ENCODE results near the gene SLC6A13.
A peak's percentile ranks its signal among the peaks of the same experiment; 100 is the strongest.
"Not testable (repeated sequence)": the region's sequence is repeated elsewhere in the genome, so short reads cannot be mapped to it uniquely, and the experiment has no call there.

SLC6A13 gene

DNA sequence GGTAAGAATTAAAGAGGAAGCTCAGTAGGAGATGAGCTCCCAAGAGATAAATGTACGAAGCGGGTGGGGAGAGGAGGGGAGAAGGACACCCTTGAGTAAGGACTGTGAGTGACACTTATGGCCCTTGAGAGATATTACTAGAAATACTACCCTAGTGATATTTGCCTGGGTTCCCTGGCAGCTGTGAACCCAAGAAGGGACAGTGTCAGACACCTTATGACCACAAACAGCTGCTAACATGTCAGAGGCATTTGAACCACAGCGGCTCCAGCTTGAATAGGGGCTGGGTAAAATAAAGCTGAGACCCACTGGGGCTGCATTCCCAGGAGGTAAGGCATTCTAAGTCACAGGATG, 29.0 kb downstream of the SLC6A13 start:
- ATAC-seq = no peak

GRCh38 chr12:232731-233614, 29.7 kb downstream of the SLC6A13 start:
- ATAC-seq (no peak), DNase-seq (no peak)

More for the DNA sequence above, 29.0 kb downstream of the SLC6A13 start:
- DNase-seq = no peak

DNA sequence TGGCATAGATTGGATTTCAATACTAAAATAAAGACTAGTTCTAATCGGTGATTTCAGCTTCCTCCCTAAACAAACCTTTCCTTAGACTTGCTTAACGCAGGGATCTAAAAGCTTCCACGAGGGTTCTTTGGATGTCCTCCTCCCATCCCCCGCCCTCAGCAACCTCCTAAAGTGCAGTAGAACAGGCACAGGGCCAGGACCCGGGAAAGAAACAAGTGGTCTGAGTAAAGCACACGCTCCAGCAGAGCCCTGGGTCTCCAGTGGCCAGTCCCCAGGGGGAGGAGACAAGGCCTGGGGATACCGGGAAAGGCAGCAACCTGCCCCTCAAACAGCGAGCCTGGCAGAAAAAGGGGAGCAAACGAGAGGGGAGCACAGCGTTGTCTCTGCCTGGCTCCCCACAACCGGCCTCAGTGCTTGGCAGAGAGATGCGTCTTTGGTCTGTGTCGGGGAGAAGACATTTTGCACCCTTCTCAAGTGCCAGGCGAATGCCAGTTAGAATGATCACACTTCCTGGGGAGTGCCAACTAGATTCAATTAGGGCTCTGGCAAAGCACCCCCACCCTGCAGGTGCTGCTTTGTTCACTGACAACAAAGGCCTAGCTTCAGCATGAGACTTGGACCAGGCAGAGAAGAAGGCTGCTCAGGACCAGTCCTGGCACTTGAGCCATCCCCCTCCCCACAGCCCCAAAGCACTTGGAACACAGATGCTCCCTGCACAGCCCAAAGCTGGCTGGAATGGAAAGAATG, 31.5 kb downstream of the SLC6A13 start:
- DNase-seq (no peak), ATAC-seq (no peak)

GRCh38 chr12:229441-230191, 33.0 kb downstream of the SLC6A13 start:
- no peak for DNase-seq
- ATAC-seq = no peak

GRCh38 chr12:228846-229200, 33.8 kb downstream of the SLC6A13 start:
- ATAC-seq (no peak), DNase-seq (no peak)

GRCh38 chr12:227923-228845, 34.5 kb downstream of the SLC6A13 start:
- ATAC-seq = no peak
- DNase-seq = no peak

- ATAC-seq = no peak
- no peak for DNase-seq
These were observed 35.2 kb downstream of the SLC6A13 start for GRCh38 chr12:227286-227915.

DNA sequence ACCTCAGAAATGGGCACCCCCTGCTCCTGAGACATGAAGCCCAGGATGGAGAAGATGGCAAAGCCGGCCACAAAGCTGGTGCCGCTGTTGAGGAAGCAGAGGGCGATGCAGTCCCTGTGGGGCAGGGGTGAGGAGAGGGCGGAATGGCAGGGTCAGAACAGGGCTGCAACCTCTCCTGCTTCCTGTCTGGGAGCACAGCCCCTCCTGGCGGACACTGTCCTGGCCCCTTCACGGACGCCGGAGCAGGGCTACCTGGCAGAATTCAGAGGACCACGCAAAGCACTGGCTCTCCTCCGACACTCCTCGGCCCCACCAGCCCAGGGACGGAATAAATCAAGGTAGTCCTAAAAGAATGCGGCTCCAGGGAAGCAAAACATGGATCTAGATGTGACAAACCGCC, 36.2 kb downstream of the SLC6A13 start:
- ATAC-seq = no peak
- DNase-seq = no peak

GRCh38 chr12:225012-225411, 37.6 kb downstream of the SLC6A13 start:
- no peak for ATAC-seq
- no peak for DNase-seq

GRCh38 chr12:224330-224729, 38.3 kb downstream of the SLC6A13 start:
- ATAC-seq (no peak), DNase-seq (no peak)

DNA sequence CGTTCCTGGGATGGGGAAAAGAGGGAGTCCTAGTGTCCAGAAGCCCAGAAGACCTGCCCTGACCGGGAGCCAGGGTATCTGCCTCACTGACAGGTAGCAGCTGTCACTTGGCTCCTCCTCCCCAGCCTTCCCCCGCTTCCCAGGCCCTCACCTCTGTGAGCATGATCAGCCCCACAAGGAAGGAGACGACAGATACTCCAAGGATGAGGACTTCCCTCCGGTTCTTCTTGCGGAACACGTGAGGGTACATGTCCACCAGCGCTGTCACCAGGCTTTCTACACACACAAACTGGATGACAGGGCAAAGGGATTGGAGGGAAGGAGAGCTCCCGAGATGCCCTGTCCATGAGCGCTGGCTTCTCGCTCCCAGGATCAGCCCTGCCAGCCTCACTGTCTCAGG, 38.8 kb downstream of the SLC6A13 start:
- no peak for DNase-seq
- no peak for ATAC-seq

DNA sequence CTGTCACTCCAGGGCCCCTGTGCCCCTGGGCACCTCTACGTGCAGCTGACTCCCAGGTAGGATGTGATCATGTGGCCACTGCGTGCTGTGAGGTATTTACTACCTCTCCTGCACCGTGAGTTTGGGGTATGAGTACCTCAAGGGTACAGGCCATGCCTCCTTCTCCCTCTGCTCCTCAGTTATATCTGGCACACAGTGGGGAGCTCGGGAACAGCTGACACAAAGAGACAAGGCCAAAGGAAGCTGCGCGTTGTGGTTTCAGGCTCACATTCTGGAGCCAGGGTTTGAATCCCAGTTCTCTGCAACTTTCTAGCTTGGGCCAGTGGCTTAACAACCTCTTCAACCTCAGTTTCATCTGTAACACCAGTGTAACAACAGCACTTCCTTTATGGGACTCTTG, 40.9 kb downstream of the SLC6A13 start:
- DNase-seq (no peak), ATAC-seq (no peak)

DNA sequence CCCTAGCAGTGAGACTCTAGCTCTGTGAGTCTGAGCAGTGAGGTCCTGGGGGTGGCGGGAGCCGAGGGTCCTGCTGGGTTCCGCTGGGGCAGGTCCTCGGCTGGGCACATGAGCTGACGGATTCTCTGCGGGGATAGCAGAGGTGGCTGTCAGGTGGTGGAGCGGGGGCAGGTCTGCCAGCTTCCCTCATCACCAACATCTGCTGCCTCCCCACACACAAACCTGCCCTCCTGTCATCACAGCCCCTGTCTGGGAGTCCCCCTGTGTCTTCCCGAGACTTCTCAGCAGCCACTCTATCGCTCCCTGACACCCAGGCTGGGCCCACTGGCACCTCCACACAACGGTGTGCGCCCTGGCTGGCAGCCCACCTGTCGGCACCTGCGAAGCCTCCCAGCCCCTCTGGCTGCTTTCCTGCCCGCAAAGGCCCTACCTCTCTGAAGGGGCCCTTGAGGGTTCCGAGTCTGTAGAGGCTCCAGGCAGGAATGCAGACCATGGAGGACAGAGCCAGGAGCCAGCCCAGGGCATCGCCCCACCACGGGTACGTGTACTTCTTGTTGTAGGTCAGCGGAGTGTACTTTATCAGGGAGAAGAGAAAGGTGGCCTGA, 41.6 kb downstream of the SLC6A13 start:
- ATAC-seq = no peak

GRCh38 chr12:220491-220890, 42.1 kb downstream of the SLC6A13 start:
- ATAC-seq (no peak), DNase-seq (no peak)

More for the DNA sequence above, 41.6 kb downstream of the SLC6A13 start:
- no peak for DNase-seq

- ATAC-seq = peak; percentile 93
- DNase-seq = peak; percentile 81
These were observed 42.7 kb downstream of the SLC6A13 start for GRCh38 chr12:219891-220352.

GRCh38 chr12:218728-219590, 43.7 kb downstream of the SLC6A13 start:
- no peak for ATAC-seq
- DNase-seq = no peak

- DNase-seq = no peak
- no peak for ATAC-seq
These were observed 44.4 kb downstream of the SLC6A13 start for GRCh38 chr12:218221-218620.

GRCh38 chr12:217029-217428, 45.6 kb downstream of the SLC6A13 start:
- not testable (repeated sequence) for DNase-seq

GRCh38 chr12:215116-215515, 47.5 kb downstream of the SLC6A13 start:
- no peak for ATAC-seq
- no peak for DNase-seq

More at GRCh38 chr12:217029-217428, 45.6 kb downstream of the SLC6A13 start:
- ATAC-seq = not testable (repeated sequence)

All from stimulated activated naive CD8-positive, alpha-beta T cell treated with anti-CD3 and anti-CD28 coated beads, Interleukin-15, Interleukin-2, amounts not matched to agents 100 U/mL and 50 U/mL, for 24 hours (primary cell).